HEK293 (cell line): ENCODE measurements around the gene ALG12.

Source experiments
- BCL11B ChIP-seq: fragments of 450-650 bp; formaldehyde crosslinking; IDR thresholded peaks from 2 replicates; pipeline ENCODE4 v1.5.1; 2016; ENCODE audit warnings: low read depth, missing biosample characterization, missing genetic modification characterization
- BCL6B ChIP-seq: fragments of 450-650 bp; formaldehyde crosslinking; IDR thresholded peaks from 2 replicates; pipeline ENCODE4 v1.5.1; 2017; ENCODE audit warnings: missing biosample characterization, missing genetic modification characterization
- GFI1B ChIP-seq: fragments of 450-650 bp; formaldehyde crosslinking; IDR thresholded peaks from 2 replicates; pipeline ENCODE4 v1.5.1; 2016; ENCODE audit warnings: missing biosample characterization, missing genetic modification characterization
- MZF1 ChIP-seq: fragments of 450-650 bp; formaldehyde crosslinking; IDR thresholded peaks from 2 replicates; pipeline ENCODE4 v1.5.1; 2017; ENCODE audit warnings: missing biosample characterization, missing genetic modification characterization, borderline replicate concordance
- PRDM6 ChIP-seq: fragments of 450-650 bp; formaldehyde crosslinking; IDR thresholded peaks from 2 replicates; pipeline ENCODE4 v1.5.1; 2017; ENCODE audit warnings: missing biosample characterization, missing genetic modification characterization
- SP3 ChIP-seq: fragments of 450-650 bp; formaldehyde crosslinking; IDR thresholded peaks from 2 replicates; pipeline ENCODE4 v1.5.1; 2016; ENCODE audit warnings: missing biosample characterization, missing genetic modification characterization
- SP7 ChIP-seq: fragments of 450-650 bp; formaldehyde crosslinking; IDR thresholded peaks from 2 replicates; pipeline ENCODE4 v1.5.1; 2016; ENCODE audit warnings: missing biosample characterization, missing genetic modification characterization
- YY1 ChIP-seq: fragments of 450-650 bp; formaldehyde crosslinking; IDR thresholded peaks from 2 replicates; pipeline ENCODE4 v1.5.1; 2018; ENCODE audit warnings: missing biosample characterization, missing genetic modification characterization
- ZBTB26 ChIP-seq: fragments of 450-650 bp; formaldehyde crosslinking; optimal IDR thresholded peaks from 2 replicates; pipeline ENCODE3; 2016; ENCODE audit warnings: missing biosample characterization, mild to moderate bottlenecking, missing genetic modification characterization
- ZBTB48 ChIP-seq: fragments of 450-650 bp; formaldehyde crosslinking; IDR thresholded peaks from 2 replicates; pipeline ENCODE4 v1.5.1; 2016; ENCODE audit warnings: missing biosample characterization, missing genetic modification characterization
- ZNF221 ChIP-seq: fragments of 450-650 bp; formaldehyde crosslinking; IDR thresholded peaks from 2 replicates; pipeline ENCODE4 v1.5.1; 2017; ENCODE audit warnings: missing biosample characterization, missing genetic modification characterization, borderline replicate concordance
- ZNF26 ChIP-seq: fragments of 450-650 bp; formaldehyde crosslinking; IDR thresholded peaks from 2 replicates; pipeline ENCODE4 v1.5.1; 2016; ENCODE audit warnings: missing biosample characterization, missing genetic modification characterization
- ZNF266 ChIP-seq: fragments of 450-650 bp; formaldehyde crosslinking; IDR thresholded peaks from 2 replicates; pipeline ENCODE4 v1.5.1; 2016; ENCODE audit warnings: missing biosample characterization, missing genetic modification characterization, low read depth
- ZNF335 ChIP-seq: fragments of 450-650 bp; formaldehyde crosslinking; conservative IDR thresholded peaks from 2 replicates; pipeline ENCODE4 v1.5.1; 2016; ENCODE audit warnings: missing biosample characterization, missing genetic modification characterization
- ZNF404 ChIP-seq: fragments of 450-650 bp; formaldehyde crosslinking; IDR thresholded peaks from 2 replicates; pipeline ENCODE4 v1.5.1; 2017; ENCODE audit warnings: missing biosample characterization, missing genetic modification characterization
- ZNF423 ChIP-seq: fragments of 450-650 bp; formaldehyde crosslinking; IDR thresholded peaks from 2 replicates; pipeline ENCODE4 v1.5.1; 2016; ENCODE audit warnings: missing biosample characterization, missing genetic modification characterization
- ZNF48 ChIP-seq: fragments of 450-650 bp; formaldehyde crosslinking; IDR thresholded peaks from 2 replicates; pipeline ENCODE4 v1.5.1; 2016; ENCODE audit warnings: missing biosample characterization, missing genetic modification characterization
- ZNF560 ChIP-seq: fragments of 450-650 bp; formaldehyde crosslinking; IDR thresholded peaks from 2 replicates; pipeline ENCODE4 v1.5.1; 2017; ENCODE audit warnings: missing biosample characterization, missing genetic modification characterization, borderline replicate concordance
- ZNF585B ChIP-seq: fragments of 450-650 bp; formaldehyde crosslinking; IDR thresholded peaks from 2 replicates; pipeline ENCODE4 v1.5.1; 2016; ENCODE audit warnings: missing biosample characterization, missing genetic modification characterization
- ZNF600 ChIP-seq: fragments of 450-650 bp; formaldehyde crosslinking; IDR thresholded peaks from 2 replicates; pipeline ENCODE4 v1.5.1; 2016; ENCODE audit warnings: missing biosample characterization, missing genetic modification characterization
- ZNF621 ChIP-seq: fragments of 450-650 bp; formaldehyde crosslinking; IDR thresholded peaks from 2 replicates; pipeline ENCODE4 v1.5.1; 2017; ENCODE audit warnings: missing biosample characterization, missing genetic modification characterization
- ZNF654 ChIP-seq: fragments of 450-650 bp; formaldehyde crosslinking; IDR thresholded peaks from 2 replicates; pipeline ENCODE4 v1.5.1; 2016; ENCODE audit warnings: low read depth, missing biosample characterization, missing genetic modification characterization
- ZNF747 ChIP-seq: fragments of 450-650 bp; formaldehyde crosslinking; IDR thresholded peaks from 2 replicates; pipeline ENCODE4 v1.5.1; 2016; ENCODE audit warnings: missing biosample characterization, missing genetic modification characterization
- ZNF843 ChIP-seq: fragments of 450-650 bp; formaldehyde crosslinking; IDR thresholded peaks from 2 replicates; pipeline ENCODE4 v1.5.1; 2016; ENCODE audit warnings: missing biosample characterization, missing genetic modification characterization

ALG12 gene

GRCh38 chr22:49936018-49936972, 18.1 kb upstream of the ALG12 start (continued):
- TF ChIP-seq ZBTB26 = peak; percentile 75
- TF ChIP-seq ZNF423 (tag by site-specific recombination) = peak; percentile 53
- TF ChIP-seq ZNF221 (tag by site-specific recombination) = no peak
- no peak for TF ChIP-seq PRDM6 (tag by site-specific recombination)
- TF ChIP-seq ZNF404 (tag by site-specific recombination) = no peak
- no peak for TF ChIP-seq YY1
- TF ChIP-seq ZNF26 (tag by site-specific recombination) = no peak
- TF ChIP-seq GFI1B (tag by site-specific recombination) = no peak
- TF ChIP-seq SP7 (tag by site-specific recombination) = peak; percentile 55
- no peak for TF ChIP-seq MZF1
- peak; percentile 54; the same call in 1 of the 2 replicates for TF ChIP-seq BCL6B (tag by site-specific recombination)
- TF ChIP-seq ZNF266 (tag by site-specific recombination) = no peak
- no peak for TF ChIP-seq ZNF843
- no peak for TF ChIP-seq ZNF621
- TF ChIP-seq ZNF48 (tag by site-specific recombination) = no peak
- TF ChIP-seq BCL11B (tag by site-specific recombination) = no peak
- no peak for TF ChIP-seq ZNF747
- no peak for TF ChIP-seq ZNF560 (tag by site-specific recombination)
- 0 out of 2 replicates have a peak, but pooled peaks have one; percentile 48 for TF ChIP-seq ZBTB48 (tag by site-specific recombination)
- peak; percentile 69 for TF ChIP-seq ZNF335
- no peak for TF ChIP-seq ZNF585B (tag by site-specific recombination)
- TF ChIP-seq ZNF654 (tag by site-specific recombination) = no peak
- peak; percentile 68; the same call in 1 of the 2 replicates for TF ChIP-seq ZNF600 (tag by site-specific recombination)
- peak; percentile 53 for TF ChIP-seq SP3 (tag by site-specific recombination)
